HCT116 (cell line): Measurements from ENCODE around the gene TTF2. TPM values are rescaled to one million over a fixed set of nuclear protein-coding genes. Genes with fewer than 3 reads are reported as not detected.
A peak's percentile ranks its signal among the peaks of the same experiment; 100 is the strongest.

Experiments
- ATAC-seq: fragments of 200-7000 bp; cut with Tn5 transposase; 2 replicates; pipeline ENCODE4 v1.9.1; 2020; ENCODE audit warnings: mild to moderate bottlenecking, moderate library complexity
- Bru-seq: library from RNA; stranded (reverse); fragments of 400-500 nt; gene quantifications from one replicate; lab custom pipeline; 2021; lab: Mats Ljungman, UMichigan
- BruChase-seq, 2 experiments: library from RNA; stranded (reverse); fragments of 400-500 nt; gene quantifications; one replicate each; lab custom pipeline; 2021; lab: Mats Ljungman, UMichigan
- BruUV-seq: library from RNA; stranded (reverse); fragments of 400-500 nt; replicated peaks from 2 replicates; lab custom pipeline; 2021; lab: Mats Ljungman, UMichigan
- CTCF ChIA-PET: fragments of 300-600 bp; sonication (Branson Sonifier 250); formaldehyde crosslinking; loops from one replicate; lab custom pipeline; 2021; ENCODE audit warnings: antibody characterized with exemption; lab: Charles Lee
- POLR2A ChIA-PET: fragments of 300-600, 350-600 bp; sonication (Branson Sonifier 250); formaldehyde crosslinking; loops from one replicate; lab custom pipeline; 2021; ENCODE audit warnings: antibody characterized with exemption; lab: Charles Lee
- RAD21 ChIA-PET, 2 experiments: fragments of 300-600 bp; sonication (Branson Sonifier 250); formaldehyde crosslinking; loops; one replicate each; lab custom pipeline; 2023; ENCODE audit warnings: low total read pairs in 2 of 2; ENCODE audit not compliant: uncharacterized antibody in 2 of 2, unreplicated experiment in 2 of 2, low non-redundant PET in 1 of 2; lab: Charles Lee
- DNase-seq: peaks from one replicate; pipeline ENCODE4 v3.0.0-alpha.2; 2010; ENCODE audit warnings: low read depth, low spot score
- H2AFZ ChIP-seq: fragments of 200-600 bp; shearing (Covaris generic), sonication (generic); 2 replicates; pipeline ENCODE4 v1.6.1; 2017; ENCODE audit warnings: low read depth, mixed run types, mixed read lengths, antibody characterized with exemption, low read length; ENCODE audit not compliant: poor library complexity, severe bottlenecking
- H3K27ac ChIP-seq: 2 replicates; pipeline ENCODE4 v1.5.1; 2012; ENCODE audit warnings: low read depth, low read length
- H3K27me3 ChIP-seq: fragments of 200-600 bp; sonication (generic); 2 replicates; pipeline ENCODE4 v1.6.1; 2016; ENCODE audit warnings: mixed run types, low read length, mixed read lengths; ENCODE audit not compliant: insufficient read depth
- H3K36me3 ChIP-seq, 2 experiments: fragments of 200-500 bp in 1 of 2; fragments of 200-600 bp in 1 of 2; sonication (Bioruptor generic) in 1 of 2; sonication (generic) in 1 of 2; 2 replicates each; pipeline versions ENCODE4 v1.5.1 to v1.6.1; 2014 to 2016; ENCODE audit warnings: low read length in 2 of 2, inconsistent platforms in 1 of 2, mixed read lengths in 1 of 2, mixed run types in 1 of 2; ENCODE audit not compliant: insufficient read depth in 2 of 2, control insufficient read depth in 1 of 2
- H3K4me1 ChIP-seq, 2 experiments: fragments of 200-600 bp in 1 of 2; sonication (generic) in 1 of 2; 2 replicates each; pipeline versions ENCODE4 v1.5.1 to v1.6.1; 2012 to 2017; ENCODE audit warnings: low read length in 2 of 2, inconsistent platforms in 1 of 2, mild to moderate bottlenecking in 1 of 2, mixed read lengths in 1 of 2, mixed run types in 1 of 2, moderate library complexity in 1 of 2; ENCODE audit not compliant: insufficient read depth in 2 of 2, control insufficient read depth in 1 of 2
- H3K4me2 ChIP-seq: fragments of 200-600 bp; sonication (generic); 2 replicates; pipeline ENCODE4 v1.6.1; 2017; ENCODE audit warnings: mixed run types, low read length, mixed read lengths
- H3K4me3 ChIP-seq, 2 experiments: fragments of 200-600 bp in 1 of 2; sonication (generic) in 1 of 2; replicated peaks in 1 of 2; 2 replicates each; pipeline ENCODE4 v1.5.1; 2011 to 2016; ENCODE audit warnings: low read length in 2 of 2, control low read depth in 1 of 2, low read depth in 1 of 2, mild to moderate bottlenecking in 1 of 2, mixed read lengths in 1 of 2, mixed run types in 1 of 2
- H3K79me2 ChIP-seq: fragments of 200-600 bp; sonication (generic); 2 replicates; pipeline ENCODE4 v1.6.1; 2017; ENCODE audit warnings: mild to moderate bottlenecking, mixed run types, low read length, moderate library complexity, mixed read lengths; ENCODE audit not compliant: insufficient read depth
- H3K9ac ChIP-seq: fragments of 200-600 bp; sonication (generic); 2 replicates; pipeline ENCODE4 v1.6.1; 2016; ENCODE audit warnings: low read length, mixed read lengths
- H3K9me2 ChIP-seq: fragments of 200-600 bp; sonication (generic), shearing (Covaris generic); 2 replicates; pipeline ENCODE4 v1.6.1; 2017; ENCODE audit warnings: mixed run types, mild to moderate bottlenecking, moderate library complexity; ENCODE audit not compliant: insufficient read depth
- H3K9me3 ChIP-seq, 2 experiments: fragments of 200-500 bp in 1 of 2; fragments of 200-600 bp in 1 of 2; sonication (Bioruptor generic) in 1 of 2; sonication (generic) in 1 of 2; 2 replicates each; pipeline ENCODE4 v1.6.1; 2014 to 2017; ENCODE audit warnings: low read length in 2 of 2, mixed read lengths in 2 of 2, inconsistent platforms in 1 of 2, low read depth in 1 of 2, mild to moderate bottlenecking in 1 of 2, mixed run types in 1 of 2, moderate library complexity in 1 of 2; ENCODE audit not compliant: control insufficient read depth in 1 of 2, insufficient read depth in 1 of 2
- H4K20me1 ChIP-seq: fragments of 200-600 bp; sonication (generic), shearing (Covaris generic); 2 replicates; pipeline ENCODE4 v1.6.1; 2017; ENCODE audit warnings: mixed run types, mild to moderate bottlenecking, moderate library complexity; ENCODE audit not compliant: insufficient read depth
- CBX3 ChIP-seq: IDR thresholded peaks from 2 replicates; pipeline ENCODE4 v1.6.1; 2012; ENCODE audit warnings: low read depth
- CEBPB ChIP-seq: IDR thresholded peaks from 2 replicates; pipeline ENCODE4 v1.6.1; 2012; ENCODE audit warnings: low read depth
- EGR1 ChIP-seq: IDR thresholded peaks from 2 replicates; pipeline ENCODE4 v1.6.1; 2012; ENCODE audit warnings: low read depth
- EZH2phosphoT487 ChIP-seq: fragments of 200-600 bp; IDR thresholded peaks from 2 replicates; pipeline ENCODE4 v1.6.1; 2018; ENCODE audit warnings: antibody characterized with exemption, borderline replicate concordance
- FOSL1 ChIP-seq: IDR thresholded peaks from 2 replicates; pipeline ENCODE4 v1.6.1; 2012; ENCODE audit warnings: low read depth
- JUND ChIP-seq: IDR thresholded peaks from 2 replicates; pipeline ENCODE4 v1.6.1; 2012
- POLR2A ChIP-seq: IDR thresholded peaks from 2 replicates; pipeline ENCODE4 v1.7.0; 2011; ENCODE audit warnings: borderline replicate concordance; ENCODE audit not compliant: insufficient read depth, insufficient read length; ENCODE audit errors: extremely low read depth
- POLR2AphosphoS5 ChIP-seq: IDR thresholded peaks from 2 replicates; pipeline ENCODE4 v1.6.1; 2011; ENCODE audit warnings: mild to moderate bottlenecking, low read depth, low read length, moderate library complexity
- RAD21 ChIP-seq: IDR thresholded peaks from 2 replicates; pipeline ENCODE4 v1.6.1; 2012; ENCODE audit warnings: low read depth, mild to moderate bottlenecking
- SIN3A ChIP-seq: IDR thresholded peaks from 2 replicates; pipeline ENCODE4 v1.6.1; 2012; ENCODE audit warnings: low read depth
- SP1 ChIP-seq: IDR thresholded peaks from 2 replicates; pipeline ENCODE4 v1.6.1; 2012; ENCODE audit warnings: low read depth
- TCF7L2 ChIP-seq: IDR thresholded peaks from 2 replicates; pipeline ENCODE4 v1.7.0; 2011; ENCODE audit warnings: borderline replicate concordance, inconsistent platforms; ENCODE audit not compliant: insufficient read depth, insufficient read length; ENCODE audit errors: extremely low read depth
- YY1 ChIP-seq: IDR thresholded peaks from 2 replicates; pipeline ENCODE4 v1.6.1; 2011; ENCODE audit warnings: low read length, low read depth, moderate library complexity, mild to moderate bottlenecking; ENCODE audit not compliant: insufficient replicate concordance; ENCODE audit errors: extremely low read depth
- ZFX ChIP-seq: fragments of 450-650 bp; IDR thresholded peaks from 2 replicates; pipeline ENCODE4 v1.6.1; 2017
- intact Hi-C: fragments of 100-400 bp; cut with micrococcal nuclease; formaldehyde crosslinking; loops from 2 replicates; pipeline ENCODE4 v1.10.0; 2022
- long read RNA-seq: library from polyadenylated mRNA; unstranded; transcript quantifications from one replicate; pipeline ENCODE4 v2.0.0, GENCODE V29; 2021; ENCODE audit not compliant: unreplicated experiment
- polyA plus RNA-seq: library from polyadenylated mRNA; unstranded; fragments of >200 nt; gene quantifications from 2 replicates; pipeline ENCODE4 v1.2.1, GENCODE V29; 2012; ENCODE audit warnings: missing spikeins
- total RNA-seq: library from RNA; stranded (reverse); gene quantifications from one replicate; pipeline ENCODE4 v1.2.1, GENCODE V29; 2021; ENCODE audit not compliant: unreplicated experiment
- TF ChIP-seq, protein P1 (sequence below), 3 experiments: fragments of 200-600 bp in 1 of 3; sonication (generic) in 1 of 3; IDR thresholded peaks in 2 of 3; conservative IDR thresholded peaks in 1 of 3; 2 replicates each; pipeline ENCODE4 v1.5.1; 2012 to 2017; ENCODE audit warnings: low read depth in 2 of 3, low read length in 2 of 3, antibody characterized with exemption in 1 of 3, borderline replicate concordance in 1 of 3, control low read depth in 1 of 3, mild to moderate bottlenecking in 1 of 3, mixed read lengths in 1 of 3, mixed run types in 1 of 3, moderate library complexity in 1 of 3; ENCODE audit not compliant: insufficient read depth in 1 of 3
- TF ChIP-seq, protein P2 (sequence below): IDR thresholded peaks from 2 replicates; pipeline ENCODE4 v1.6.1; 2012
- TF ChIP-seq, protein P3 (sequence below): IDR thresholded peaks from 2 replicates; pipeline ENCODE4 v1.6.1; 2012
- TF ChIP-seq, protein P4 (sequence below): IDR thresholded peaks from 2 replicates; pipeline ENCODE4 v1.6.1; 2011; ENCODE audit warnings: mild to moderate bottlenecking, low read length, moderate library complexity; ENCODE audit not compliant: insufficient replicate concordance; ENCODE audit errors: extremely low read depth

The TTF2 gene
- total RNA-seq (60.3 TPM), Bru-seq, nascent RNA (percentile 81 among the genes with signal in this experiment), BruChase-seq, experiment 1, labeled RNA remaining after a 6-hour chase (percentile 77 among the genes with signal in this experiment), BruChase-seq, experiment 2, labeled RNA remaining after a 2-hour chase (percentile 81 among the genes with signal in this experiment)
- polyA plus RNA-seq: 12.6 and 15.9 TPM in 2 replicates
- long read RNA-seq, full-length matches to known transcripts: 12 of 52 reads
- long read RNA-seq, partial matches to known transcripts: 24 of 52 reads
- long read RNA-seq, other reads (novel, unspliced or antisense): 16 of 52 reads

DNA sequence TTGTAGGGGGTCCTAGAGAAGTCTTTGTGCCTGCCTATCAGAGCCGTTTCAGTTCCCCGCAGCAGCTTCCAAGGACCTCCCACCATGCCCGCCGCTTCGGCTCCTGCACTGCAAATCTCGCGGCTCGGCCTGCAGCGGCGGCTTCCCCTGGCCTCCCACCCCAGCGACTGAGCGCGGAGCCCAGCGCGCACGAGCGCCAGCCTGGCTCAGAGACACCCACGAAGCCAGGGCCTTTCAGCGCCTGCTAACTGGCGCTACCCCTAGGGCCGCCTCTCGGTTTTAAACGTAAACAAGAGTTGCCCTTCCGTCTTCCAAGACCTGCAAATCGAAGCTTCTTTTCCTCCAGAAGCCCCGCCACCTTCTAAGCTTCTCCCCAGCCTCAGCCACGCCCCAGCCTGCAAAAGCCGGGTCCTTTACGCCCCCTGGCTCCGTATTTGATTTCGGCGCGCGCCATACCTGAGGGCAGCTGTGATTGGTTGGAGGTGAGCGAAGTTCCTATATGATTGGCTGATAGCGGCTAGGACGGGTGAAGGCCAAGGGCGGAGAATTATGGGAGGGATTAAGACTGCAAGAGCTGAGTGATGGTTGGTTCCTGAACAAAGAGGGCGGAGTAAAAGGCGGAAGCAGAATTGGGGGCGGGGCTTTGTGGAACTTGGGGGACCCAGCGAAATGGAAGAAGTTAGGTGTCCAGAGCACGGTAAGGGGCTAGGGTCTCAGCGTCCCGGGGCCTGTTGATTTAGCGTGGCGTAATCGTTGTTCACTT lies at the start of gene TTF2:
Gene TTF2, plus strand, starts transcription at position 649 of the 763 bp plus-strand sequence. Its CDS starts 21 bp downstream, at position 670.
- CTCF ChIA-PET: interaction anchor here (0.6 to 2.6 kb wide), 9 partner anchors 69 to 921 kb away, joined by 3 to 28 read pairs (median 6); no protein-coding TSS in a partner anchor
- POLR2A ChIA-PET: interaction anchor here (0.8 to 2.7 kb wide), 8 partner anchors 9 to 870 kb away, joined by 3 to 9 read pairs (median 3); partner anchors contain the start of genes GDAP2 and WDR3
- H3K4me3 ChIP-seq: peak within 1 kb of the TSS; percentile 90 to 95
- H3K4me2 ChIP-seq: peak within 1 kb of the TSS; percentile 86
- DNase-seq: peak; percentile 99
- H3K4me1 ChIP-seq: peaks cover 4 to 15% of the 10 kb centered on the region in 2 experiments; a peak in 3 of 4 replicates
- H3K27me3 ChIP-seq: no peaks in the 10 kb centered on the region
- intact Hi-C loops: loop anchor here (5.0 to 10.0 kb wide), 5 partner anchors 338 to 915 kb away; no protein-coding TSS in a partner anchor
- no peaks in the 10 kb centered on the region for H4K20me1 ChIP-seq
- H3K36me3 ChIP-seq: peaks cover 0 to 4% of the 10 kb centered on the region in 2 experiments; a peak in 1 of 4 replicates
- RAD21 ChIA-PET: interaction anchor here (0.7 to 1.3 kb wide), 2 partner anchors 87 to 323 kb away, joined by 3 read pairs; no protein-coding TSS in a partner anchor
- H3K9ac ChIP-seq: peak within 1 kb of the TSS; percentile 89
- H3K27ac ChIP-seq: peak within 1 kb of the TSS; percentile 85
- H3K9me3 ChIP-seq: no peaks in the 10 kb centered on the region
- peak within 1 kb of the TSS; percentile 8 for H2AFZ ChIP-seq
- H3K79me2 ChIP-seq: peaks cover 49% of the 10 kb centered on the region
- H3K9me2 ChIP-seq: no peaks in the 10 kb centered on the region
- no TSS peak for BruUV-seq
- ATAC-seq: peak; percentile 96
- TF ChIP-seq FOSL1 (no peak), YY1 (no peak), EGR1 (peak; percentile 36), POLR2AphosphoS5 (peak; percentile 63), JUND (no peak), TCF7L2 (peak; percentile 13), CEBPB (no peak), ZFX (peak; percentile 35; the same call in 1 of the 2 replicates), RAD21 (no peak), EZH2phosphoT487 (no peak), POLR2A (peak; percentile 62), CBX3 (no peak), SP1 (peak; percentile 97), SIN3A (peak; percentile 98)
- TF ChIP-seq, protein P1, sequence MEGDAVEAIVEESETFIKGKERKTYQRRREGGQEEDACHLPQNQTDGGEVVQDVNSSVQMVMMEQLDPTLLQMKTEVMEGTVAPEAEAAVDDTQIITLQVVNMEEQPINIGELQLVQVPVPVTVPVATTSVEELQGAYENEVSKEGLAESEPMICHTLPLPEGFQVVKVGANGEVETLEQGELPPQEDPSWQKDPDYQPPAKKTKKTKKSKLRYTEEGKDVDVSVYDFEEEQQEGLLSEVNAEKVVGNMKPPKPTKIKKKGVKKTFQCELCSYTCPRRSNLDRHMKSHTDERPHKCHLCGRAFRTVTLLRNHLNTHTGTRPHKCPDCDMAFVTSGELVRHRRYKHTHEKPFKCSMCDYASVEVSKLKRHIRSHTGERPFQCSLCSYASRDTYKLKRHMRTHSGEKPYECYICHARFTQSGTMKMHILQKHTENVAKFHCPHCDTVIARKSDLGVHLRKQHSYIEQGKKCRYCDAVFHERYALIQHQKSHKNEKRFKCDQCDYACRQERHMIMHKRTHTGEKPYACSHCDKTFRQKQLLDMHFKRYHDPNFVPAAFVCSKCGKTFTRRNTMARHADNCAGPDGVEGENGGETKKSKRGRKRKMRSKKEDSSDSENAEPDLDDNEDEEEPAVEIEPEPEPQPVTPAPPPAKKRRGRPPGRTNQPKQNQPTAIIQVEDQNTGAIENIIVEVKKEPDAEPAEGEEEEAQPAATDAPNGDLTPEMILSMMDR (IDR thresholded peaks at IDR 0.05 in 2 of 3, conservative IDR thresholded peaks at IDR 0.05 in 1 of 3; ENCODE audit: borderline replicate concordance in 1 of 3, insufficient read depth in 1 of 3, low read depth in 2 of 3, low read length in 2 of 3): no peak
- TF ChIP-seq, protein P2, sequence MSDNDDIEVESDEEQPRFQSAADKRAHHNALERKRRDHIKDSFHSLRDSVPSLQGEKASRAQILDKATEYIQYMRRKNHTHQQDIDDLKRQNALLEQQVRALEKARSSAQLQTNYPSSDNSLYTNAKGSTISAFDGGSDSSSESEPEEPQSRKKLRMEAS: peak; percentile 66
- TF ChIP-seq, protein P3, sequence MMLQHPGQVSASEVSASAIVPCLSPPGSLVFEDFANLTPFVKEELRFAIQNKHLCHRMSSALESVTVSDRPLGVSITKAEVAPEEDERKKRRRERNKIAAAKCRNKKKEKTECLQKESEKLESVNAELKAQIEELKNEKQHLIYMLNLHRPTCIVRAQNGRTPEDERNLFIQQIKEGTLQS: no peak
- TF ChIP-seq, protein P4, sequence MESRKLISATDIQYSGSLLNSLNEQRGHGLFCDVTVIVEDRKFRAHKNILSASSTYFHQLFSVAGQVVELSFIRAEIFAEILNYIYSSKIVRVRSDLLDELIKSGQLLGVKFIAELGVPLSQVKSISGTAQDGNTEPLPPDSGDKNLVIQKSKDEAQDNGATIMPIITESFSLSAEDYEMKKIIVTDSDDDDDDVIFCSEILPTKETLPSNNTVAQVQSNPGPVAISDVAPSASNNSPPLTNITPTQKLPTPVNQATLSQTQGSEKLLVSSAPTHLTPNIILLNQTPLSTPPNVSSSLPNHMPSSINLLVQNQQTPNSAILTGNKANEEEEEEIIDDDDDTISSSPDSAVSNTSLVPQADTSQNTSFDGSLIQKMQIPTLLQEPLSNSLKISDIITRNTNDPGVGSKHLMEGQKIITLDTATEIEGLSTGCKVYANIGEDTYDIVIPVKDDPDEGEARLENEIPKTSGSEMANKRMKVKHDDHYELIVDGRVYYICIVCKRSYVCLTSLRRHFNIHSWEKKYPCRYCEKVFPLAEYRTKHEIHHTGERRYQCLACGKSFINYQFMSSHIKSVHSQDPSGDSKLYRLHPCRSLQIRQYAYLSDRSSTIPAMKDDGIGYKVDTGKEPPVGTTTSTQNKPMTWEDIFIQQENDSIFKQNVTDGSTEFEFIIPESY: no peak
